SK-N-SH (cell line): ENCODE results near the gene KCNC4. TPM values are rescaled to one million over a fixed set of nuclear protein-coding genes. Genes with fewer than 3 reads are reported as not detected.

Experiments used
- CTCF ChIA-PET: fragments of 300-600, 350-600 bp; formaldehyde crosslinking; extraction: SDS; loops from one replicate; lab custom pipeline; 2021; lab: Yijun Ruan, JAX
- POLR2A ChIA-PET: fragments of 350-600 bp; sonication (Branson Sonifier 250); formaldehyde crosslinking; extraction: SDS; loops from one replicate; lab custom pipeline; 2020; ENCODE audit warnings: antibody characterized with exemption, inconsistent platforms; lab: Yijun Ruan, JAX
- DNase-seq: peaks from one replicate; pipeline ENCODE4 v3.0.0; 2012
- H2AFZ ChIP-seq: fragments of 200-600 bp; sonication (generic); 2 replicates; pipeline ENCODE4 v1.8.1; 2016; ENCODE audit warnings: antibody characterized with exemption, mild to moderate bottlenecking, low read depth
- H3F3A ChIP-seq: fragments of 200-600 bp; sonication (generic); replicated peaks from 2 replicates; pipeline ENCODE3; 2016; ENCODE audit warnings: antibody characterized with exemption, mild to moderate bottlenecking; ENCODE audit not compliant: insufficient read depth
- H3K27ac ChIP-seq, 2 experiments: fragments of 200-500 bp in 1 of 2; fragments of 200-600 bp in 1 of 2; sonication (Bioruptor generic) in 1 of 2; sonication (generic), shearing (Covaris generic) in 1 of 2; 2 replicates each; pipeline versions ENCODE4 v1.5.1 to v1.6.1; 2014 to 2016; ENCODE audit warnings: low read depth in 2 of 2, inconsistent platforms in 1 of 2, low read length in 1 of 2, mild to moderate bottlenecking in 1 of 2, mixed read lengths in 1 of 2
- H3K27me3 ChIP-seq: fragments of 200-600 bp; sonication (generic), shearing (Covaris generic); 2 replicates; pipeline ENCODE4 v1.6.1; 2016; ENCODE audit warnings: mixed run types; ENCODE audit not compliant: insufficient read depth
- H3K36me3 ChIP-seq, 2 experiments: fragments of 200-500 bp in 1 of 2; fragments of 200-600 bp in 1 of 2; sonication (Bioruptor generic) in 1 of 2; sonication (generic) in 1 of 2; replicated peaks in 1 of 2; 2 replicates each; pipeline versions ENCODE3 to v1.5.1; 2014 to 2016; ENCODE audit warnings: low read length in 1 of 2, mild to moderate bottlenecking in 1 of 2; ENCODE audit not compliant: insufficient read depth in 2 of 2, control insufficient read depth in 1 of 2
- H3K4me1 ChIP-seq, 2 experiments: fragments of 200-500 bp in 1 of 2; fragments of 200-600 bp in 1 of 2; sonication (Bioruptor generic) in 1 of 2; sonication (generic), shearing (Covaris generic) in 1 of 2; 2 replicates each; pipeline versions ENCODE4 v1.5.1 to v1.6.1; 2014 to 2016; ENCODE audit warnings: low read depth in 1 of 2, low read length in 1 of 2, mixed run types in 1 of 2; ENCODE audit not compliant: insufficient read depth in 2 of 2, control insufficient read depth in 1 of 2
- H3K4me2 ChIP-seq: fragments of 200-600 bp; sonication (generic), shearing (Covaris generic); 2 replicates; pipeline ENCODE4 v1.6.1; 2017; ENCODE audit warnings: mixed run types
- H3K4me3 ChIP-seq, 2 experiments: fragments of 200-500 bp in 1 of 2; fragments of 200-600 bp in 1 of 2; sonication (Bioruptor generic) in 1 of 2; sonication (generic), shearing (Covaris generic) in 1 of 2; 2 replicates each; pipeline versions ENCODE4 v1.5.1 to v1.8.1; 2014 to 2016; ENCODE audit warnings: low read depth in 2 of 2, inconsistent platforms in 1 of 2, low read length in 1 of 2, mild to moderate bottlenecking in 1 of 2, mixed read lengths in 1 of 2, moderate library complexity in 1 of 2
- H3K79me2 ChIP-seq: fragments of 200-600 bp; sonication (generic); 2 replicates; pipeline ENCODE4 v1.8.1; 2017; ENCODE audit warnings: mild to moderate bottlenecking; ENCODE audit not compliant: insufficient read depth
- H3K9ac ChIP-seq: fragments of 200-600 bp; sonication (generic); 2 replicates; pipeline ENCODE4 v1.6.1; 2017; ENCODE audit warnings: mixed run types
- H3K9me2 ChIP-seq: fragments of 200-600 bp; sonication (generic); 2 replicates; pipeline ENCODE4 v1.6.1; 2017; ENCODE audit warnings: mixed run types
- H3K9me3 ChIP-seq: fragments of 200-600 bp; sonication (generic); 2 replicates; pipeline ENCODE4 v1.6.1; 2017; ENCODE audit warnings: mixed run types, mild to moderate bottlenecking, moderate library complexity
- H4K20me1 ChIP-seq: fragments of 200-600 bp; sonication (generic); 2 replicates; pipeline ENCODE4 v1.6.1; 2017; ENCODE audit warnings: mild to moderate bottlenecking, mixed run types; ENCODE audit not compliant: insufficient read depth
- ELF1 ChIP-seq: IDR thresholded peaks from 2 replicates; pipeline ENCODE4 v1.4.0; 2012
- FOSL2 ChIP-seq: IDR thresholded peaks from 2 replicates; pipeline ENCODE4 v1.4.0; 2012; ENCODE audit warnings: low read depth, mild to moderate bottlenecking, moderate library complexity, borderline replicate concordance
- FOXJ3 ChIP-seq: sonication (generic); formaldehyde crosslinking; IDR thresholded peaks from 2 replicates; pipeline ENCODE4 v1.5.1; 2020; ENCODE audit warnings: mild to moderate bottlenecking, missing genetic modification reagents
- FOXM1 ChIP-seq: IDR thresholded peaks from 2 replicates; pipeline ENCODE4 v1.4.0; 2012; ENCODE audit warnings: low read depth, mild to moderate bottlenecking
- MEF2A ChIP-seq: IDR thresholded peaks from 2 replicates; pipeline ENCODE4 v1.4.0; 2012; ENCODE audit warnings: low read depth, borderline replicate concordance
- RAD21 ChIP-seq: IDR thresholded peaks from 2 replicates; pipeline ENCODE4 v1.6.1; 2012; ENCODE audit warnings: mild to moderate bottlenecking, low read length
- RCOR1 ChIP-seq: fragments of 150-350 bp; IDR thresholded peaks from 2 replicates; pipeline ENCODE4 v1.6.1; 2017; ENCODE audit warnings: antibody characterized with exemption, low read length
- RXRA ChIP-seq: IDR thresholded peaks from 2 replicates; pipeline ENCODE4 v1.4.0; 2012; ENCODE audit warnings: low read depth, mild to moderate bottlenecking, borderline replicate concordance
- SMC3 ChIP-seq: IDR thresholded peaks from 2 replicates; pipeline ENCODE4 v1.6.1; 2012; ENCODE audit warnings: low read depth, low read length, improper control_type of control experiment
- WGBS: methylation state at CpG from one replicate; pipeline ENCODE4 v1.1.6; 2017; ENCODE audit warnings: low lambda C conversion rate; 5-methylcytosine and 5-hydroxymethylcytosine counted together
- polyA plus RNA-seq, 3 experiments: library from polyadenylated mRNA; depleted of rRNA; stranded (reverse); fragments of >200 nt; gene quantifications; 2 replicates each; pipeline ENCODE4 v1.2.3, GENCODE V29; 2012
- TF ChIP-seq, protein P1 (sequence below): IDR thresholded peaks from 2 replicates; pipeline ENCODE4 v1.4.0; 2012; ENCODE audit warnings: low read depth, borderline replicate concordance
- TF ChIP-seq, protein P2 (sequence below): fragments of 150-350 bp; IDR thresholded peaks from 2 replicates; pipeline ENCODE4 v1.6.1; 2016; ENCODE audit warnings: mild to moderate bottlenecking, low read depth, low read length
- TF ChIP-seq, protein P3 (sequence below): fragments of 200-600 bp; sonication (generic); IDR thresholded peaks from 2 replicates; pipeline ENCODE4 v1.6.1; 2017; ENCODE audit warnings: antibody characterized with exemption, mild to moderate bottlenecking, moderate library complexity
- TF ChIP-seq, protein P4 (sequence below): IDR thresholded peaks from 2 replicates; pipeline ENCODE4 v1.6.1; 2012; ENCODE audit warnings: mild to moderate bottlenecking, low read depth, low read length, moderate library complexity

KCNC4 gene
- polyA plus RNA-seq, 1 of the 3 experiments (the other 2 are of a cell fraction): 0.51 TPM

DNA sequence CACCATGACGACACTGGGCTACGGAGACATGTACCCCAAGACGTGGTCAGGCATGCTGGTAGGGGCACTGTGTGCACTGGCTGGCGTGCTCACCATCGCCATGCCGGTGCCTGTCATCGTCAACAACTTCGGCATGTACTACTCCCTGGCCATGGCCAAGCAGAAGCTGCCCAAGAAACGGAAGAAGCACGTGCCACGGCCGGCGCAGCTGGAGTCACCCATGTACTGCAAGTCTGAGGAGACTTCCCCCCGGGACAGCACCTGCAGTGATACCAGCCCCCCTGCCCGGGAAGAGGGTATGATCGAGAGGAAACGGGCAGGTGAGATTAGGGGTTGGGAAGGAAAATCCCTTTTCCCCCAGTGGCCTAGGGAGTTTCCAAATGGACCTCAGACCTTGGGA lies 13.5 kb downstream of the KCNC4 start:
- Histone ChIP-seq H3K36me3 (no peaks in the 10 kb centered on the region), H3K27ac (no peak overlapping the region), H3K4me3 (no peak overlapping the region), H2AFZ (no peak overlapping the region), H3K9ac (no peak overlapping the region), H3F3A (no peaks in the 10 kb centered on the region), H3K4me2 (no peak overlapping the region), H3K27me3 (no peaks in the 10 kb centered on the region), H3K9me3 (no peaks in the 10 kb centered on the region), H3K79me2 (no peaks in the 10 kb centered on the region), H3K9me2 (no peaks in the 10 kb centered on the region), H3K4me1 (peaks cover 0 to under 1% of the 10 kb centered on the region in 2 experiments; a peak in 1 of 4 replicates), H4K20me1 (no peaks in the 10 kb centered on the region)
- ChIA-PET POLR2A (no interaction called here), CTCF (interaction anchor here (1.0 to 2.0 kb wide), 2 partner anchors 16 to 20 kb away, joined by 4 to 11 read pairs; no protein-coding TSS in a partner anchor)
- no peak for DNase-seq
- TF ChIP-seq FOXJ3 (CRISPR knock-in tag): no peak
- TF ChIP-seq FOXM1: no peak
- no peak for TF ChIP-seq ELF1
- no peak for TF ChIP-seq FOSL2
- no peak for TF ChIP-seq MEF2A
- no peak for TF ChIP-seq RCOR1
- no peak for TF ChIP-seq SMC3
- no peak for TF ChIP-seq RAD21
- TF ChIP-seq, protein P1, sequence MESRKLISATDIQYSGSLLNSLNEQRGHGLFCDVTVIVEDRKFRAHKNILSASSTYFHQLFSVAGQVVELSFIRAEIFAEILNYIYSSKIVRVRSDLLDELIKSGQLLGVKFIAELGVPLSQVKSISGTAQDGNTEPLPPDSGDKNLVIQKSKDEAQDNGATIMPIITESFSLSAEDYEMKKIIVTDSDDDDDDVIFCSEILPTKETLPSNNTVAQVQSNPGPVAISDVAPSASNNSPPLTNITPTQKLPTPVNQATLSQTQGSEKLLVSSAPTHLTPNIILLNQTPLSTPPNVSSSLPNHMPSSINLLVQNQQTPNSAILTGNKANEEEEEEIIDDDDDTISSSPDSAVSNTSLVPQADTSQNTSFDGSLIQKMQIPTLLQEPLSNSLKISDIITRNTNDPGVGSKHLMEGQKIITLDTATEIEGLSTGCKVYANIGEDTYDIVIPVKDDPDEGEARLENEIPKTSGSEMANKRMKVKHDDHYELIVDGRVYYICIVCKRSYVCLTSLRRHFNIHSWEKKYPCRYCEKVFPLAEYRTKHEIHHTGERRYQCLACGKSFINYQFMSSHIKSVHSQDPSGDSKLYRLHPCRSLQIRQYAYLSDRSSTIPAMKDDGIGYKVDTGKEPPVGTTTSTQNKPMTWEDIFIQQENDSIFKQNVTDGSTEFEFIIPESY: no peak
- TF ChIP-seq, protein P2, sequence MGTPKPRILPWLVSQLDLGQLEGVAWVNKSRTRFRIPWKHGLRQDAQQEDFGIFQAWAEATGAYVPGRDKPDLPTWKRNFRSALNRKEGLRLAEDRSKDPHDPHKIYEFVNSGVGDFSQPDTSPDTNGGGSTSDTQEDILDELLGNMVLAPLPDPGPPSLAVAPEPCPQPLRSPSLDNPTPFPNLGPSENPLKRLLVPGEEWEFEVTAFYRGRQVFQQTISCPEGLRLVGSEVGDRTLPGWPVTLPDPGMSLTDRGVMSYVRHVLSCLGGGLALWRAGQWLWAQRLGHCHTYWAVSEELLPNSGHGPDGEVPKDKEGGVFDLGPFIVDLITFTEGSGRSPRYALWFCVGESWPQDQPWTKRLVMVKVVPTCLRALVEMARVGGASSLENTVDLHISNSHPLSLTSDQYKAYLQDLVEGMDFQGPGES: no peak
- TF ChIP-seq, protein P3, sequence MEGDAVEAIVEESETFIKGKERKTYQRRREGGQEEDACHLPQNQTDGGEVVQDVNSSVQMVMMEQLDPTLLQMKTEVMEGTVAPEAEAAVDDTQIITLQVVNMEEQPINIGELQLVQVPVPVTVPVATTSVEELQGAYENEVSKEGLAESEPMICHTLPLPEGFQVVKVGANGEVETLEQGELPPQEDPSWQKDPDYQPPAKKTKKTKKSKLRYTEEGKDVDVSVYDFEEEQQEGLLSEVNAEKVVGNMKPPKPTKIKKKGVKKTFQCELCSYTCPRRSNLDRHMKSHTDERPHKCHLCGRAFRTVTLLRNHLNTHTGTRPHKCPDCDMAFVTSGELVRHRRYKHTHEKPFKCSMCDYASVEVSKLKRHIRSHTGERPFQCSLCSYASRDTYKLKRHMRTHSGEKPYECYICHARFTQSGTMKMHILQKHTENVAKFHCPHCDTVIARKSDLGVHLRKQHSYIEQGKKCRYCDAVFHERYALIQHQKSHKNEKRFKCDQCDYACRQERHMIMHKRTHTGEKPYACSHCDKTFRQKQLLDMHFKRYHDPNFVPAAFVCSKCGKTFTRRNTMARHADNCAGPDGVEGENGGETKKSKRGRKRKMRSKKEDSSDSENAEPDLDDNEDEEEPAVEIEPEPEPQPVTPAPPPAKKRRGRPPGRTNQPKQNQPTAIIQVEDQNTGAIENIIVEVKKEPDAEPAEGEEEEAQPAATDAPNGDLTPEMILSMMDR: no peak
- no peak for TF ChIP-seq RXRA
- TF ChIP-seq, protein P4, sequence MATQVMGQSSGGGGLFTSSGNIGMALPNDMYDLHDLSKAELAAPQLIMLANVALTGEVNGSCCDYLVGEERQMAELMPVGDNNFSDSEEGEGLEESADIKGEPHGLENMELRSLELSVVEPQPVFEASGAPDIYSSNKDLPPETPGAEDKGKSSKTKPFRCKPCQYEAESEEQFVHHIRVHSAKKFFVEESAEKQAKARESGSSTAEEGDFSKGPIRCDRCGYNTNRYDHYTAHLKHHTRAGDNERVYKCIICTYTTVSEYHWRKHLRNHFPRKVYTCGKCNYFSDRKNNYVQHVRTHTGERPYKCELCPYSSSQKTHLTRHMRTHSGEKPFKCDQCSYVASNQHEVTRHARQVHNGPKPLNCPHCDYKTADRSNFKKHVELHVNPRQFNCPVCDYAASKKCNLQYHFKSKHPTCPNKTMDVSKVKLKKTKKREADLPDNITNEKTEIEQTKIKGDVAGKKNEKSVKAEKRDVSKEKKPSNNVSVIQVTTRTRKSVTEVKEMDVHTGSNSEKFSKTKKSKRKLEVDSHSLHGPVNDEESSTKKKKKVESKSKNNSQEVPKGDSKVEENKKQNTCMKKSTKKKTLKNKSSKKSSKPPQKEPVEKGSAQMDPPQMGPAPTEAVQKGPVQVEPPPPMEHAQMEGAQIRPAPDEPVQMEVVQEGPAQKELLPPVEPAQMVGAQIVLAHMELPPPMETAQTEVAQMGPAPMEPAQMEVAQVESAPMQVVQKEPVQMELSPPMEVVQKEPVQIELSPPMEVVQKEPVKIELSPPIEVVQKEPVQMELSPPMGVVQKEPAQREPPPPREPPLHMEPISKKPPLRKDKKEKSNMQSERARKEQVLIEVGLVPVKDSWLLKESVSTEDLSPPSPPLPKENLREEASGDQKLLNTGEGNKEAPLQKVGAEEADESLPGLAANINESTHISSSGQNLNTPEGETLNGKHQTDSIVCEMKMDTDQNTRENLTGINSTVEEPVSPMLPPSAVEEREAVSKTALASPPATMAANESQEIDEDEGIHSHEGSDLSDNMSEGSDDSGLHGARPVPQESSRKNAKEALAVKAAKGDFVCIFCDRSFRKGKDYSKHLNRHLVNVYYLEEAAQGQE: no peak
- WGBS: 76% methylated on average over 11 of the region's 17 CpGs
